HCT116 (cell line): ENCODE measurements around the gene ZFP36L2. TPM values are rescaled to one million over a fixed set of nuclear protein-coding genes. Genes with fewer than 3 reads are reported as not detected.

Source experiments
- ATAC-seq: fragments of 200-7000 bp; cut with Tn5 transposase; 2 replicates; pipeline ENCODE4 v1.9.1; 2020; ENCODE audit warnings: mild to moderate bottlenecking, moderate library complexity
- BruUV-seq: library from RNA; stranded (reverse); fragments of 400-500 nt; replicated peaks from 2 replicates; lab custom pipeline; 2021; lab: Mats Ljungman, UMichigan
- CTCF ChIA-PET: fragments of 300-600 bp; sonication (Branson Sonifier 250); formaldehyde crosslinking; loops from one replicate; lab custom pipeline; 2021; ENCODE audit warnings: antibody characterized with exemption; lab: Charles Lee
- POLR2A ChIA-PET: fragments of 300-600, 350-600 bp; sonication (Branson Sonifier 250); formaldehyde crosslinking; loops from one replicate; lab custom pipeline; 2021; ENCODE audit warnings: antibody characterized with exemption; lab: Charles Lee
- RAD21 ChIA-PET, 2 experiments: fragments of 300-600 bp; sonication (Branson Sonifier 250); formaldehyde crosslinking; loops; one replicate each; lab custom pipeline; 2023; ENCODE audit warnings: low total read pairs in 2 of 2; ENCODE audit not compliant: uncharacterized antibody in 2 of 2, unreplicated experiment in 2 of 2, low non-redundant PET in 1 of 2; lab: Charles Lee
- DNase-seq: peaks from one replicate; pipeline ENCODE4 v3.0.0-alpha.2; 2010; ENCODE audit warnings: low read depth, low spot score
- H2AFZ ChIP-seq: fragments of 200-600 bp; shearing (Covaris generic), sonication (generic); 2 replicates; pipeline ENCODE4 v1.6.1; 2017; ENCODE audit warnings: low read depth, mixed run types, mixed read lengths, antibody characterized with exemption, low read length; ENCODE audit not compliant: poor library complexity, severe bottlenecking
- H3K27ac ChIP-seq: 2 replicates; pipeline ENCODE4 v1.5.1; 2012; ENCODE audit warnings: low read depth, low read length
- H3K27me3 ChIP-seq: fragments of 200-600 bp; sonication (generic); 2 replicates; pipeline ENCODE4 v1.6.1; 2016; ENCODE audit warnings: mixed run types, low read length, mixed read lengths; ENCODE audit not compliant: insufficient read depth
- H3K36me3 ChIP-seq, 2 experiments: fragments of 200-500 bp in 1 of 2; fragments of 200-600 bp in 1 of 2; sonication (Bioruptor generic) in 1 of 2; sonication (generic) in 1 of 2; 2 replicates each; pipeline versions ENCODE4 v1.5.1 to v1.6.1; 2014 to 2016; ENCODE audit warnings: low read length in 2 of 2, inconsistent platforms in 1 of 2, mixed read lengths in 1 of 2, mixed run types in 1 of 2; ENCODE audit not compliant: insufficient read depth in 2 of 2, control insufficient read depth in 1 of 2
- H3K4me1 ChIP-seq, 2 experiments: fragments of 200-600 bp in 1 of 2; sonication (generic) in 1 of 2; 2 replicates each; pipeline versions ENCODE4 v1.5.1 to v1.6.1; 2012 to 2017; ENCODE audit warnings: low read length in 2 of 2, inconsistent platforms in 1 of 2, mild to moderate bottlenecking in 1 of 2, mixed read lengths in 1 of 2, mixed run types in 1 of 2, moderate library complexity in 1 of 2; ENCODE audit not compliant: insufficient read depth in 2 of 2, control insufficient read depth in 1 of 2
- H3K4me2 ChIP-seq: fragments of 200-600 bp; sonication (generic); 2 replicates; pipeline ENCODE4 v1.6.1; 2017; ENCODE audit warnings: mixed run types, low read length, mixed read lengths
- H3K4me3 ChIP-seq, 2 experiments: fragments of 200-600 bp in 1 of 2; sonication (generic) in 1 of 2; replicated peaks in 1 of 2; 2 replicates each; pipeline ENCODE4 v1.5.1; 2011 to 2016; ENCODE audit warnings: low read length in 2 of 2, control low read depth in 1 of 2, low read depth in 1 of 2, mild to moderate bottlenecking in 1 of 2, mixed read lengths in 1 of 2, mixed run types in 1 of 2
- H3K79me2 ChIP-seq: fragments of 200-600 bp; sonication (generic); 2 replicates; pipeline ENCODE4 v1.6.1; 2017; ENCODE audit warnings: mild to moderate bottlenecking, mixed run types, low read length, moderate library complexity, mixed read lengths; ENCODE audit not compliant: insufficient read depth
- H3K9ac ChIP-seq: fragments of 200-600 bp; sonication (generic); 2 replicates; pipeline ENCODE4 v1.6.1; 2016; ENCODE audit warnings: low read length, mixed read lengths
- H3K9me2 ChIP-seq: fragments of 200-600 bp; sonication (generic), shearing (Covaris generic); 2 replicates; pipeline ENCODE4 v1.6.1; 2017; ENCODE audit warnings: mixed run types, mild to moderate bottlenecking, moderate library complexity; ENCODE audit not compliant: insufficient read depth
- H3K9me3 ChIP-seq, 2 experiments: fragments of 200-500 bp in 1 of 2; fragments of 200-600 bp in 1 of 2; sonication (Bioruptor generic) in 1 of 2; sonication (generic) in 1 of 2; 2 replicates each; pipeline ENCODE4 v1.6.1; 2014 to 2017; ENCODE audit warnings: low read length in 2 of 2, mixed read lengths in 2 of 2, inconsistent platforms in 1 of 2, low read depth in 1 of 2, mild to moderate bottlenecking in 1 of 2, mixed run types in 1 of 2, moderate library complexity in 1 of 2; ENCODE audit not compliant: control insufficient read depth in 1 of 2, insufficient read depth in 1 of 2
- H4K20me1 ChIP-seq: fragments of 200-600 bp; sonication (generic), shearing (Covaris generic); 2 replicates; pipeline ENCODE4 v1.6.1; 2017; ENCODE audit warnings: mixed run types, mild to moderate bottlenecking, moderate library complexity; ENCODE audit not compliant: insufficient read depth
- CBX3 ChIP-seq: IDR thresholded peaks from 2 replicates; pipeline ENCODE4 v1.6.1; 2012; ENCODE audit warnings: low read depth
- CEBPB ChIP-seq: IDR thresholded peaks from 2 replicates; pipeline ENCODE4 v1.6.1; 2012; ENCODE audit warnings: low read depth
- EGR1 ChIP-seq: IDR thresholded peaks from 2 replicates; pipeline ENCODE4 v1.6.1; 2012; ENCODE audit warnings: low read depth
- EZH2 ChIP-seq: fragments of 200-600 bp; sonication (generic); IDR thresholded peaks from 2 replicates; pipeline ENCODE4 v1.6.1; 2017; ENCODE audit warnings: antibody characterized with exemption, mixed run types
- POLR2A ChIP-seq: IDR thresholded peaks from 2 replicates; pipeline ENCODE4 v1.7.0; 2011; ENCODE audit warnings: borderline replicate concordance; ENCODE audit not compliant: insufficient read depth, insufficient read length; ENCODE audit errors: extremely low read depth
- POLR2AphosphoS5 ChIP-seq: IDR thresholded peaks from 2 replicates; pipeline ENCODE4 v1.6.1; 2011; ENCODE audit warnings: mild to moderate bottlenecking, low read depth, low read length, moderate library complexity
- RAD21 ChIP-seq: IDR thresholded peaks from 2 replicates; pipeline ENCODE4 v1.6.1; 2012; ENCODE audit warnings: low read depth, mild to moderate bottlenecking
- SIN3A ChIP-seq: IDR thresholded peaks from 2 replicates; pipeline ENCODE4 v1.6.1; 2012; ENCODE audit warnings: low read depth
- SP1 ChIP-seq: IDR thresholded peaks from 2 replicates; pipeline ENCODE4 v1.6.1; 2012; ENCODE audit warnings: low read depth
- TCF7L2 ChIP-seq: IDR thresholded peaks from 2 replicates; pipeline ENCODE4 v1.7.0; 2011; ENCODE audit warnings: borderline replicate concordance, inconsistent platforms; ENCODE audit not compliant: insufficient read depth, insufficient read length; ENCODE audit errors: extremely low read depth
- ZFX ChIP-seq: fragments of 450-650 bp; IDR thresholded peaks from 2 replicates; pipeline ENCODE4 v1.6.1; 2017
- ZNF274 ChIP-seq: fragments of 200-500 bp; sonication (Bioruptor generic); IDR thresholded peaks from 2 replicates; pipeline ENCODE4 v1.6.1; 2014; ENCODE audit warnings: mild to moderate bottlenecking, low read depth, low read length, inconsistent platforms
- intact Hi-C: fragments of 100-400 bp; cut with micrococcal nuclease; formaldehyde crosslinking; loops from 2 replicates; pipeline ENCODE4 v1.10.0; 2022
- total RNA-seq: library from RNA; stranded (reverse); gene quantifications from one replicate; pipeline ENCODE4 v1.2.1, GENCODE V29; 2021; ENCODE audit not compliant: unreplicated experiment
- TF ChIP-seq, protein P1 (sequence below): IDR thresholded peaks from 2 replicates; pipeline ENCODE4 v1.6.1; 2012
- TF ChIP-seq, protein P2 (sequence below): IDR thresholded peaks from 2 replicates; pipeline ENCODE4 v1.6.1; 2012
- TF ChIP-seq, protein P3 (sequence below): IDR thresholded peaks from 2 replicates; pipeline ENCODE4 v1.6.1; 2011; ENCODE audit warnings: mild to moderate bottlenecking, low read length, moderate library complexity; ENCODE audit not compliant: insufficient replicate concordance; ENCODE audit errors: extremely low read depth
- TF ChIP-seq, protein P4 (sequence below), 3 experiments: fragments of 200-600 bp in 1 of 3; sonication (generic) in 1 of 3; IDR thresholded peaks in 2 of 3; conservative IDR thresholded peaks in 1 of 3; 2 replicates each; pipeline ENCODE4 v1.5.1; 2012 to 2017; ENCODE audit warnings: low read depth in 2 of 3, low read length in 2 of 3, antibody characterized with exemption in 1 of 3, borderline replicate concordance in 1 of 3, control low read depth in 1 of 3, mild to moderate bottlenecking in 1 of 3, mixed read lengths in 1 of 3, mixed run types in 1 of 3, moderate library complexity in 1 of 3; ENCODE audit not compliant: insufficient read depth in 1 of 3

Gene ZFP36L2
- total RNA-seq, 1 experiment from 2014 or later = 30.3 TPM

DNA sequence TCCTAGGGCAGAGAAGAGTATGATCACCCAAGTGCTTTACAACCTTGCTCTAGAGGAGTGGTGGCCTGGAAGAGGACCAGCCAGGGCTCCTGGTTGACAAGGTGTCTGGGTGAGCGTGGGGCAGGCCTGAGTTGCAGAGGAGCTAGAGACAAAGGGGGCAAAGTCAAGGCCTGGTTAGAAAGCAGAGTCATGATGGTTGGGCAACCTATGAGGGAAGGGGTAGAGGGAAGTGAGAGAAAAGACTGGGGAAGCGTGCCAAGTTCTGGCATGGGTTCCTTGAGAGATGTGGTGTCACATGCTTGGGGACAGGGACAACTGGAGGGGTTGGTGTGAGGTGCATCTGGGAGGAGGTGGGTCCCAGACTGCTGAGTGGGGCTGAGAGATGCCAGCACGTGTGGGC, 13.5 kb downstream of the ZFP36L2 start:
- no peaks in the 10 kb centered on the region for H3K27me3 ChIP-seq
- H3K4me1 ChIP-seq = peaks cover 6 to 20% of the 10 kb centered on the region in 2 experiments
- no peak for DNase-seq
- H2AFZ ChIP-seq = no peak overlapping the region
- no peaks in the 10 kb centered on the region for H3K9me2 ChIP-seq
- TF ChIP-seq CBX3 = no peak
- TF ChIP-seq POLR2AphosphoS5 = no peak
- TF ChIP-seq, protein P1, sequence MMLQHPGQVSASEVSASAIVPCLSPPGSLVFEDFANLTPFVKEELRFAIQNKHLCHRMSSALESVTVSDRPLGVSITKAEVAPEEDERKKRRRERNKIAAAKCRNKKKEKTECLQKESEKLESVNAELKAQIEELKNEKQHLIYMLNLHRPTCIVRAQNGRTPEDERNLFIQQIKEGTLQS = no peak
- no peak for TF ChIP-seq SIN3A
- no peak for TF ChIP-seq RAD21
- TF ChIP-seq EZH2 = no peak
- CTCF ChIA-PET = no interaction called here
- no peaks in the 10 kb centered on the region for H3K9me3 ChIP-seq
- no peak overlapping the region for H3K4me2 ChIP-seq
- H3K27ac ChIP-seq = no peak overlapping the region
- RAD21 ChIA-PET = no interaction called here
- no TSS peak for BruUV-seq
- H3K9ac ChIP-seq = no peak overlapping the region
- POLR2A ChIA-PET = interaction anchor here (1.6 kb wide), 1 partner anchor 9 kb away, joined by 4 read pairs; no protein-coding TSS in a partner anchor
- no peaks in the 10 kb centered on the region for H3K79me2 ChIP-seq
- intact Hi-C loops = no loop called here
- ATAC-seq = no peak
- no peak overlapping the region for H3K4me3 ChIP-seq
- no peaks in the 10 kb centered on the region for H3K36me3 ChIP-seq
- H4K20me1 ChIP-seq = no peaks in the 10 kb centered on the region

DNA sequence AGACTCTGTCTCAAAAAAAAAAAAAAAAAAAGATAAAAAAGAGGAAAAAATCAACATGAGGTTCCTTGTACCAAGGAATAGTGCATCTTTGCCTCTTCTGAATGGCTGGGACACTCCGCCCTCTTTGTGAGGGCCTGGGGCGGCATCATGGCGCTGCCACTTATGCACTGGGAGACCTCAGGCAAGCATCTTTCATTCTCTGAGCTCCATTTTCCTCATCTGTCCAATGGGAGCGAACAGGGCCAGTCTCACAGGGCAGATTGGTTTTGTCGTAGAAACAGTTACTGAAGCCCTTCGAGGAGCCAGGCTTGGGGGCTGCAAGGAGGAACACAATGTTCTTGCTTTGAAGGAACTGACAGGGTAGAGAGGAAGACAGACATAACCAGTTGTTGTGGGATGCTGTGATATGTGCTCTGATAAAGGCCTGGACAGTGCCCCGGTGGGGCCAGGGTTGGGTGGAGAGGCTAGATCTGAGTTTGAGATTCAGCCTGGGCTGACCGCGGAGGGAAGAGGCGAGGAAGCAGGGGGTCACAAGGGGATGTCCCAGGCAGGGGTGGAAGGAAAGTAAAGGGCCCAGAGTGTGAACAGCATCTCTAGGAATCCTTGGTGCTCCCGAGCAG, 14.1 kb downstream of the ZFP36L2 start:
- H3K79me2 ChIP-seq = no peaks in the 10 kb centered on the region
- no peak overlapping the region for H3K9ac ChIP-seq
- no peak overlapping the region for H2AFZ ChIP-seq
- POLR2A ChIA-PET = interaction anchor here (1.0 kb wide), 1 partner anchor 10 kb away, joined by 3 read pairs; no protein-coding TSS in a partner anchor
- no peaks in the 10 kb centered on the region for H3K27me3 ChIP-seq
- no peak overlapping the region for H3K27ac ChIP-seq
- ATAC-seq (no peak), DNase-seq (no peak)
- H4K20me1 ChIP-seq = no peaks in the 10 kb centered on the region
- no peaks in the 10 kb centered on the region for H3K36me3 ChIP-seq
- no peak overlapping the region for H3K4me2 ChIP-seq
- intact Hi-C loops = no loop called here
- BruUV-seq = no TSS peak
- RAD21 ChIA-PET = no interaction called here
- no peaks in the 10 kb centered on the region for H3K9me3 ChIP-seq
- no peaks in the 10 kb centered on the region for H3K9me2 ChIP-seq
- H3K4me3 ChIP-seq = no peak overlapping the region
- CTCF ChIA-PET = no interaction called here
- H3K4me1 ChIP-seq = peaks cover 4 to 22% of the 10 kb centered on the region in 2 experiments; a peak in 3 of 4 replicates
- TF ChIP-seq POLR2A (no peak), TCF7L2 (no peak), POLR2AphosphoS5 (no peak), SIN3A (no peak), ZNF274 (no peak), RAD21 (no peak), SP1 (no peak), CEBPB (no peak), ZFX (no peak), EGR1 (no peak)
- TF ChIP-seq, protein P1 = no peak
- TF ChIP-seq, protein P2, sequence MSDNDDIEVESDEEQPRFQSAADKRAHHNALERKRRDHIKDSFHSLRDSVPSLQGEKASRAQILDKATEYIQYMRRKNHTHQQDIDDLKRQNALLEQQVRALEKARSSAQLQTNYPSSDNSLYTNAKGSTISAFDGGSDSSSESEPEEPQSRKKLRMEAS = no peak
- TF ChIP-seq, protein P3, sequence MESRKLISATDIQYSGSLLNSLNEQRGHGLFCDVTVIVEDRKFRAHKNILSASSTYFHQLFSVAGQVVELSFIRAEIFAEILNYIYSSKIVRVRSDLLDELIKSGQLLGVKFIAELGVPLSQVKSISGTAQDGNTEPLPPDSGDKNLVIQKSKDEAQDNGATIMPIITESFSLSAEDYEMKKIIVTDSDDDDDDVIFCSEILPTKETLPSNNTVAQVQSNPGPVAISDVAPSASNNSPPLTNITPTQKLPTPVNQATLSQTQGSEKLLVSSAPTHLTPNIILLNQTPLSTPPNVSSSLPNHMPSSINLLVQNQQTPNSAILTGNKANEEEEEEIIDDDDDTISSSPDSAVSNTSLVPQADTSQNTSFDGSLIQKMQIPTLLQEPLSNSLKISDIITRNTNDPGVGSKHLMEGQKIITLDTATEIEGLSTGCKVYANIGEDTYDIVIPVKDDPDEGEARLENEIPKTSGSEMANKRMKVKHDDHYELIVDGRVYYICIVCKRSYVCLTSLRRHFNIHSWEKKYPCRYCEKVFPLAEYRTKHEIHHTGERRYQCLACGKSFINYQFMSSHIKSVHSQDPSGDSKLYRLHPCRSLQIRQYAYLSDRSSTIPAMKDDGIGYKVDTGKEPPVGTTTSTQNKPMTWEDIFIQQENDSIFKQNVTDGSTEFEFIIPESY = no peak
- TF ChIP-seq, protein P4, sequence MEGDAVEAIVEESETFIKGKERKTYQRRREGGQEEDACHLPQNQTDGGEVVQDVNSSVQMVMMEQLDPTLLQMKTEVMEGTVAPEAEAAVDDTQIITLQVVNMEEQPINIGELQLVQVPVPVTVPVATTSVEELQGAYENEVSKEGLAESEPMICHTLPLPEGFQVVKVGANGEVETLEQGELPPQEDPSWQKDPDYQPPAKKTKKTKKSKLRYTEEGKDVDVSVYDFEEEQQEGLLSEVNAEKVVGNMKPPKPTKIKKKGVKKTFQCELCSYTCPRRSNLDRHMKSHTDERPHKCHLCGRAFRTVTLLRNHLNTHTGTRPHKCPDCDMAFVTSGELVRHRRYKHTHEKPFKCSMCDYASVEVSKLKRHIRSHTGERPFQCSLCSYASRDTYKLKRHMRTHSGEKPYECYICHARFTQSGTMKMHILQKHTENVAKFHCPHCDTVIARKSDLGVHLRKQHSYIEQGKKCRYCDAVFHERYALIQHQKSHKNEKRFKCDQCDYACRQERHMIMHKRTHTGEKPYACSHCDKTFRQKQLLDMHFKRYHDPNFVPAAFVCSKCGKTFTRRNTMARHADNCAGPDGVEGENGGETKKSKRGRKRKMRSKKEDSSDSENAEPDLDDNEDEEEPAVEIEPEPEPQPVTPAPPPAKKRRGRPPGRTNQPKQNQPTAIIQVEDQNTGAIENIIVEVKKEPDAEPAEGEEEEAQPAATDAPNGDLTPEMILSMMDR (IDR thresholded peaks at IDR 0.05 in 2 of 3, conservative IDR thresholded peaks at IDR 0.05 in 1 of 3; ENCODE audit: borderline replicate concordance in 1 of 3, insufficient read depth in 1 of 3, low read depth in 2 of 3, low read length in 2 of 3) = no peak
